ENCODE results near the gene MGA.

The MGA gene

GRCh38 chr15:41660235-41661077 is at the start of gene MGA:
TSS of gene MGA (plus strand) at chr15:41660405.
- peak; percentile 81 to 87 for DNase-seq (ENCODE audit: low read depth in 2 of 2)

- DNase-seq (ENCODE audit: low read depth in 2 of 2) = no peak
These were observed 39.5 kb upstream of the MGA start for GRCh38 chr15:41620536-41621199.

GRCh38 chr15:41621200-41622193 is 38.7 kb upstream of the MGA start:
- DNase-seq (ENCODE audit: low read depth in 2 of 2) = peak; percentile 74 to 76

GRCh38 chr15:41622901-41623300 is 37.3 kb upstream of the MGA start:
- DNase-seq (ENCODE audit: low read depth in 2 of 2) = no peak

- no peak for DNase-seq (ENCODE audit: low read depth in 2 of 2)
These were observed 33.0 kb upstream of the MGA start for GRCh38 chr15:41627203-41627602.

GRCh38 chr15:41629463-41629862 is 30.7 kb upstream of the MGA start:
- DNase-seq (ENCODE audit: low read depth in 2 of 2) = no peak

GRCh38 chr15:41629883-41630282 is 30.3 kb upstream of the MGA start:
- DNase-seq (ENCODE audit: low read depth in 2 of 2) = no peak

GRCh38 chr15:41630616-41631217 is 29.5 kb upstream of the MGA start:
- no peak for DNase-seq (ENCODE audit: low read depth in 2 of 2)

- DNase-seq (ENCODE audit: low read depth in 2 of 2) = no peak
These were observed 28.2 kb upstream of the MGA start for GRCh38 chr15:41631880-41632470.

- DNase-seq (ENCODE audit: low read depth in 2 of 2) = no peak
These were observed 26.6 kb upstream of the MGA start for GRCh38 chr15:41633609-41634008.

- no peak for DNase-seq (ENCODE audit: low read depth in 2 of 2)
These were observed 26.1 kb upstream of the MGA start for GRCh38 chr15:41634072-41634626.

GRCh38 chr15:41637086-41637485 is 23.1 kb upstream of the MGA start:
- no peak for DNase-seq (ENCODE audit: low read depth in 2 of 2)

GRCh38 chr15:41640985-41641384 is 19.2 kb upstream of the MGA start:
- DNase-seq (ENCODE audit: low read depth in 2 of 2) = no peak

- DNase-seq (ENCODE audit: low read depth in 2 of 2) = no peak
These were observed 12.9 kb upstream of the MGA start for GRCh38 chr15:41647262-41647661.

GRCh38 chr15:41648097-41648496 is 12.1 kb upstream of the MGA start:
- no peak for DNase-seq (ENCODE audit: low read depth in 2 of 2)

- no peak for DNase-seq (ENCODE audit: low read depth in 2 of 2)
These were observed 11.4 kb upstream of the MGA start for GRCh38 chr15:41648770-41649169.

- DNase-seq (ENCODE audit: low read depth in 2 of 2) = no peak
These were observed 9.4 kb upstream of the MGA start for GRCh38 chr15:41650806-41651205.

- no peak for DNase-seq (ENCODE audit: low read depth in 2 of 2)
These were observed 8.8 kb upstream of the MGA start for GRCh38 chr15:41651373-41651772.

GRCh38 chr15:41653760-41654159 is 6.4 kb upstream of the MGA start:
- DNase-seq (ENCODE audit: low read depth in 2 of 2) = no peak

- DNase-seq (ENCODE audit: low read depth in 2 of 2) = no peak
These were observed 4.5 kb upstream of the MGA start for GRCh38 chr15:41655716-41656115.

- DNase-seq (ENCODE audit: low read depth in 2 of 2) = no peak
These were observed 4.0 kb upstream of the MGA start for GRCh38 chr15:41656188-41656587.
